ENCODE data around the gene UBE2L5. TPM values are rescaled to one million over a fixed set of nuclear protein-coding genes. Genes with fewer than 3 reads are reported as not detected.
"Not testable (repeated sequence)": the region's sequence is repeated elsewhere in the genome, so short reads cannot be mapped to it uniquely, and the experiment has no call there.

The UBE2L5 gene
- total RNA-seq, 1 donor from 2014 or later, result not detected

DNA sequence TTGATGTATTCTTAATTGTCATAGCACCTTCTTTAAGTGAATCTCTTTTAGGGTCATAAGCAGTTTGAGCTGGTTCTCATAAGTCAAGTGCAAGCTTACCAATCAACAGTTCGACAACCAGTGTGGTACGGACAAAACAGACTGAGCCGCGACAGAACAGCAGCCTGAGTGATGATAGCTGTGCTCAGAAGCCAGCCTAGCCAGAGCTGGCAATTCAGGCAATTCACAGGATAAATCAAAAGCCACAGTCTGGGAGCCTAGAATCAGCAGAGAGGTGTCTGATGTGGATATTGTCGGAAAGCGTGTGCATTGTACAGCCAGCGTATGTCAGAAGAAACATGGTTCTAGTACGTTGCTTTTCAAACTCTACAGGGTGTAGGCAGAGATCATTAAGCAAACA lies 14.9 kb downstream of the UBE2L5 start:
- H3K9me3 ChIP-seq, result no peaks in the 10 kb centered on the region
- no peaks in the 10 kb centered on the region for H3K4me1 ChIP-seq
- ATAC-seq, result no peak
- no peaks in the 10 kb centered on the region for H3K27me3 ChIP-seq
- no peak for DNase-seq
- no peaks in the 10 kb centered on the region for H3K36me3 ChIP-seq
- no peak overlapping the region for H3K4me3 ChIP-seq
- TF ChIP-seq, protein P1, sequence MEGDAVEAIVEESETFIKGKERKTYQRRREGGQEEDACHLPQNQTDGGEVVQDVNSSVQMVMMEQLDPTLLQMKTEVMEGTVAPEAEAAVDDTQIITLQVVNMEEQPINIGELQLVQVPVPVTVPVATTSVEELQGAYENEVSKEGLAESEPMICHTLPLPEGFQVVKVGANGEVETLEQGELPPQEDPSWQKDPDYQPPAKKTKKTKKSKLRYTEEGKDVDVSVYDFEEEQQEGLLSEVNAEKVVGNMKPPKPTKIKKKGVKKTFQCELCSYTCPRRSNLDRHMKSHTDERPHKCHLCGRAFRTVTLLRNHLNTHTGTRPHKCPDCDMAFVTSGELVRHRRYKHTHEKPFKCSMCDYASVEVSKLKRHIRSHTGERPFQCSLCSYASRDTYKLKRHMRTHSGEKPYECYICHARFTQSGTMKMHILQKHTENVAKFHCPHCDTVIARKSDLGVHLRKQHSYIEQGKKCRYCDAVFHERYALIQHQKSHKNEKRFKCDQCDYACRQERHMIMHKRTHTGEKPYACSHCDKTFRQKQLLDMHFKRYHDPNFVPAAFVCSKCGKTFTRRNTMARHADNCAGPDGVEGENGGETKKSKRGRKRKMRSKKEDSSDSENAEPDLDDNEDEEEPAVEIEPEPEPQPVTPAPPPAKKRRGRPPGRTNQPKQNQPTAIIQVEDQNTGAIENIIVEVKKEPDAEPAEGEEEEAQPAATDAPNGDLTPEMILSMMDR (IDR thresholded peaks at IDR 0.05), result no peak
- H3K27ac ChIP-seq, result no peak overlapping the region
- intact Hi-C loops (cut with DNase I), result no loop called here

DNA sequence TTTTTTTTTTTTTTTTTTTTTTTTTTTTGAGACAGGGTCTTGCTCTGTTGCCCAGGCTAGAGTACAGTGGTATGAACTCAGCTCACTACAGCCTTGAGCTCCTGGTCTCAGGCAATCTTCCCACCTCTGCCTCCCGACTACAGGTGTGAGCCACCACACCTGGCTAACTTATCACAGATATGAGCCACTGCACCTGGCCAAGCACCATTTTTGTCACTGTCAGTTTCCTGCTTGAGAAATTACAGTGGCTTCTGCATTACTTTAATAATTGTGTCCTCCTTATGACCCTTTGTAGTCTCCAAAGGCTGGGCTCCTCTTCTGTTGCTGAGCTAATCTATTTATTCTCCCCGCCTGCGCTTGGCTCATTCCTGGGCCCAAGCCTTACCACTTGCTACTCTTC lies 16.0 kb downstream of the UBE2L5 start:
- no peak for DNase-seq
- H3K4me1 ChIP-seq, result no peaks in the 10 kb centered on the region
- no peaks in the 10 kb centered on the region for H3K9me3 ChIP-seq
- no peak for ATAC-seq
- H3K36me3 ChIP-seq, result no peaks in the 10 kb centered on the region
- H3K27me3 ChIP-seq, result no peaks in the 10 kb centered on the region
- TF ChIP-seq, protein P1 (IDR thresholded peaks at IDR 0.05), result no peak
- intact Hi-C loops (cut with DNase I), result no loop called here
- no peak overlapping the region for H3K4me3 ChIP-seq
- H3K27ac ChIP-seq, result no peak overlapping the region

DNA sequence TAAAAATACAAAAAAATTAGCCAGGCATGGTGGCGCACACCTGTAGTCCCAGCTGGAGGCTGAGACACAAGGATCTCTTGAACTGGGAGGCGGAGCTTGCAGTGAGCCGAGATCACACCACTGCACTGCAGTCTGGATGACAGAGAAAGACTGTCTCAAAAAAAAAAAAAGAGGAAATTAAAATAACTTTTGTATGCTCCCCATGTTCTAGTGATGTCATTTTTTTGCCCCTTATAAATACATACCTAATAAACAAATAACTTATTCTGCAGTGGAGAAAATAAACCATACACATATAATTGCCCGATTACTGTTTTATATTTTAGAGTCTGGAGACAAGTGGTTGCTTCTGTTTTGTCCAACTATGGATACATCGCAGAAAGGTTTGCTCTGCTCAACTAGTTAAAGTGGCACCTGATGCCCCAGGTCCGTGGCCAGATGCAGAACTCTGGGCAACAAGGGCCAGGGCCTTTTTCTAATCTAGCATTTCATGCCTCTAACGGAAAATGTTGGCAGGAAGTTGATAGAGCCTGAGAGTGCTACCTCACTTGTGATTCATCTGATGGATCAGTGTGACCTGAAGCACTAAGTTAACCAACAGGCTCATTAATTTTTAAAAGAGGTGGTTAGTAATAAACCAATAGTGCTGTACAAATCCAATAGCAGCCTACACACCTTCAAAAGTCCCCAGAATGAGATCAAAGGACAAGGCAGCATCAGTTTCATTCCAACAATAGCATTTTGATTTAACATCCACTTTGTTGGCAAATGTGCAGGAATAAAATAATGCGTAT lies 18.8 kb downstream of the UBE2L5 start:
- TF ChIP-seq, protein P1 (IDR thresholded peaks at IDR 0.05), result no peak
- H3K4me1 ChIP-seq, result peaks cover 8% of the 10 kb centered on the region
- H3K27me3 ChIP-seq, result no peaks in the 10 kb centered on the region
- no peak overlapping the region for H3K4me3 ChIP-seq
- H3K36me3 ChIP-seq, result no peaks in the 10 kb centered on the region
- ATAC-seq (no peak), DNase-seq (no peak)
- H3K27ac ChIP-seq, result no peak overlapping the region
- no peaks in the 10 kb centered on the region for H3K9me3 ChIP-seq
- intact Hi-C loops (cut with DNase I), result no loop called here

DNA sequence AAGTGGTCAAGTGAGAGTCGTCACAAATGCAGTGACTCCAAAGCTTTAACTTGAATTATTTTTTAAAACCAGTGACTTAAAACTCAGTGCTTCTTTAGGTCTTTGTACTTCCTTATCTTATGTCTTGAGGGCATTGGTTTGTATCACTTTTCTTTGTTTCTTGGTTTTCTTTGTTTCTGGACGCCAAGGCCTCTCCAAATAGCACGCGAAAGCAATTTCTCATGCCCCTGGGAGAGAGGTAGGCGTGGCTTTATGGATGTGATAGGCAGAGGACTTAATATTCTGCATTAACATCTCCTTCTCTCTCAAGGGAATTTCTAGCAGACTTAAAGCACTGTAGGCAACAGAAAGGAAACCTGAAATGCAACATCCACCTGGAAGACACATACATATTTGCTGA lies 20.6 kb downstream of the UBE2L5 start:
- no peaks in the 10 kb centered on the region for H3K27me3 ChIP-seq
- no peak for DNase-seq
- peaks cover 11% of the 10 kb centered on the region for H3K4me1 ChIP-seq
- H3K36me3 ChIP-seq, result no peaks in the 10 kb centered on the region
- no peak overlapping the region for H3K27ac ChIP-seq
- no peak for ATAC-seq
- TF ChIP-seq, protein P1 (IDR thresholded peaks at IDR 0.05), result no peak
- no peaks in the 10 kb centered on the region for H3K9me3 ChIP-seq
- no peak overlapping the region for H3K4me3 ChIP-seq
- intact Hi-C loops (cut with DNase I), result no loop called here

DNA sequence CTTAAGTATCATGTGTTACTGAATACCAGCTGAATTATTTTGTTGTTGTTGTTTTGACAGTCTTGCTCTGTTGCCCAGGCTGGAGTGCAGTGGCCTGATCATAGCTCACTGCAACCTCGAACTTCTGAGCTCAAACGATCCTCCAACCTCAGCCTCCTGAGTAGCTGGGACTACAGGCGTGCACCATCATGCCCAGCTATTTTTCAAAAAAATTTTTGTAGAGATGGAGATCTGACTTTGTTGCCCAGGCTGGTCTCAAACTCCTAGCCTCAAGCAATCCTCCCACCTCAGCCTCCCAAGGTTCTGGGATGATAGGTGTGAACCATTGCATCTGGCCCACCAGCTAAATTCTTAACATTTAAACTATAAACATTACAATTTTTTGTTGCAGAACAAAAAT lies 21.2 kb downstream of the UBE2L5 start:
- H3K9me3 ChIP-seq; H3K36me3 ChIP-seq; intact Hi-C loops (cut with DNase I); ATAC-seq; H3K4me3 ChIP-seq; H3K27me3 ChIP-seq; DNase-seq; H3K27ac ChIP-seq: not testable (repeated sequence)
- H3K4me1 ChIP-seq, result peaks cover 11% of the 10 kb centered on the region

DNA sequence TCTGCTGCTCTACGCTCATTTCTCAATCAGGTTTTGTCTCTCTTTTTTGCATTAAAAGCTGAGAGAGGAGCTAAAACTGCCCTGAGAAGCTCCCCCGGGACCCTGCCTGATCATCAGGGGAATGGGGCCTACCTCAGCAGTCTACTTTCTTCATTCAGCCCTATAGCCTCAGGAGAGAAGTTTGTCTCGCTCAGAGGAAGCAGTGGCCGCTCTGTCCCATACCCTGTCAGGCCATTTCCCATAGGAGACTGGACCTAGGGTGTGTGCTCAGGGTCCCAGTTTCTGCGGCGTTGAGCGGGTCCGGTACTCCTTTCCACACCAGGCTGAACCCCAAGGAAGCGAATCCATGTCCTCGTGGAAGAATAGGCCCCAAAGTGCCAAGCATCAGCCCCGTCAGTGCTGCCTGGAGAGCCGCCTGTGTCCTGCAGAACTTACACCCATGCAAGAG lies 21.7 kb downstream of the UBE2L5 start:
- intact Hi-C loops (cut with DNase I), result no loop called here
- no peaks in the 10 kb centered on the region for H3K36me3 ChIP-seq
- H3K4me3 ChIP-seq, result no peak overlapping the region
- H3K9me3 ChIP-seq, result no peaks in the 10 kb centered on the region
- DNase-seq, result no peak
- H3K4me1 ChIP-seq, result peaks cover 11% of the 10 kb centered on the region
- no peaks in the 10 kb centered on the region for H3K27me3 ChIP-seq
- no peak overlapping the region for H3K27ac ChIP-seq
- TF ChIP-seq, protein P1 (IDR thresholded peaks at IDR 0.05), result no peak
- ATAC-seq, result no peak

Measured in upper lobe of right lung (tissue), 1 donor.